Right ventricle myocardium superior (tissue), 1 donor: ENCODE data around the gene CAMK1D. TPM values are rescaled to one million over a fixed set of nuclear protein-coding genes. Genes with fewer than 3 reads are reported as not detected.

Experiments
- ATAC-seq: fragments of 200-7000 bp; cut with Tn5 transposase; one replicate; pipeline ENCODE4 v1.9.1; 2020; ENCODE audit warnings: mild to moderate bottlenecking; ENCODE audit not compliant: poor library complexity
- DNase-seq: peaks from one replicate; pipeline ENCODE4 v3.0.0-alpha.2; 2020
- intact Hi-C: fragments of 100-400 bp; cut with DNase I; formaldehyde crosslinking; loops from one replicate; pipeline ENCODE4 v1.11.2; 2022
- microRNA-seq: library from miRNA; unstranded; fragments of <30 nt; microRNA quantifications from one replicate; pipeline ENCODE4 v1.2.0, GENCODE V29; 2020
- total RNA-seq: library from RNA; stranded (reverse); fragmentation: NEBNext Ultra II Directional; extraction: Animal tissue kit (Norgen Biotek cat#: 25700); gene quantifications from one replicate; pipeline ENCODE4 v1.2.1, GENCODE V29; 2021
- donor health status: DM: no; HTN: yes; CAD: no; lungs with severe emphysema.

CAMK1D gene
- total RNA-seq, 1 donor from 2014 or later = 6.5 TPM

GRCh38 chr10:12874501-12874900 is 525.2 kb downstream of the CAMK1D start:
- intact Hi-C loops = no loop called here
- no peak for ATAC-seq

GRCh38 chr10:12875100-12875499 is 525.8 kb downstream of the CAMK1D start:
- intact Hi-C loops = no loop called here
- ATAC-seq (peak; percentile 43), DNase-seq (no peak)

More at GRCh38 chr10:12874501-12874900, 525.2 kb downstream of the CAMK1D start:
- DNase-seq = no peak

DNA sequence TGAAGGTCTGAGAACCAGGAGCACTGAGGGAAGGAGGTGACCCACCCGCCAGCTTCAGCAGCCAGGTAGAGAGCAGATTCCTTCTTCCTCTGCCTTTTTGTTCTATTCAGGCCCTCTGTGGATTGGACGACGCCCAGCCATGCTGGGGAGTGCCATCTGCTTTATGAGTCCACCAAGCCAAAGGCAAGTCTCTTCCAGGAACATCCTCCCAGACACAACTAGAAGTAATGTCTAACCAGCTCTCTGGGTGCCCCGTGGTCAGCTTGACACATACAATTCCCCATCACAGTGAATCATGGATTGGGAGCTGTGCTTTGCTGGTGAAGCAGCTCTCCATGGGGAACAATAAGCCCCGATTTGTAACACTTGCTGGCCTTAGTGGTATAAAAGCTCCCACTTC is 526.9 kb downstream of the CAMK1D start:
- intact Hi-C loops = no loop called here
- ATAC-seq (no peak), DNase-seq (no peak)

DNA sequence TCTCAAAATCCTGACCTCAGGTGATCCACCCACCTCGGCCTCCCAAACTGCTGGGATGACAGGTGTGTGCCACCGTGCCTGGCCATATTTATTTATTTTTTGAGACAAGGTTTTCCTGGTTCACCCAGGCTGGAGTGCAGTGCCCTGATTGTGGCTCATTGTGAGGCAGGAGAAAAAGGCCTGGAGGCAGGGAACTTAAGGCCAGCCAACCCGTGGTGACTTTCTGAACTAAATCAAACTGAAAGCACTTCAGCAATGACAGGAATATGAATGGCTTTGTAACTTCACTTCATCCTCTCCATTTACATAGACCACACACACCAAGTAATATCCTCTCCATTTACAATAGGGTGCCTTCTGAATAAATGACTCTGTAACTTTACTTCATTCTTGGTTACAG is 527.8 kb downstream of the CAMK1D start:
- ATAC-seq = no peak
- intact Hi-C loops = no loop called here
- no peak for DNase-seq

DNA sequence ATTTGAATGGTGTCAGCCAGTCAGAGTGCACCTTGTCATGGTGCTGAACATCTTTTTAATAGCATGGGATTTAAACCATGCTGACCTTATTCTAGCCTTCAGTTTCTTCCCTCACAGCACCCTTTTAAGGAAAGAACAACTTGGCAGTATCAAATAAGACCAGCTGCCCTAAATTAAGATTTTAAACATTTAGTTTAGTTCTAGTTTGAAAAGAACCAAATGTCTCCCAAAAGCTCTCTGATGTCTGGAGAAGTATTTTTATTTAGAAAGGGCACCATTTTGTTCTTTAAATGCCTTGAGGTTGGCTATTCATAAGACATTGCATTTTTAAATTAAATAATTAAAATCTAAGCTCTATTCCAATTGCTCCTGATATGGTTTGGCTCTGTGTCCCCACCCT is 531.1 kb downstream of the CAMK1D start:
- intact Hi-C loops = no loop called here
- ATAC-seq = no peak
- no peak for DNase-seq

DNA sequence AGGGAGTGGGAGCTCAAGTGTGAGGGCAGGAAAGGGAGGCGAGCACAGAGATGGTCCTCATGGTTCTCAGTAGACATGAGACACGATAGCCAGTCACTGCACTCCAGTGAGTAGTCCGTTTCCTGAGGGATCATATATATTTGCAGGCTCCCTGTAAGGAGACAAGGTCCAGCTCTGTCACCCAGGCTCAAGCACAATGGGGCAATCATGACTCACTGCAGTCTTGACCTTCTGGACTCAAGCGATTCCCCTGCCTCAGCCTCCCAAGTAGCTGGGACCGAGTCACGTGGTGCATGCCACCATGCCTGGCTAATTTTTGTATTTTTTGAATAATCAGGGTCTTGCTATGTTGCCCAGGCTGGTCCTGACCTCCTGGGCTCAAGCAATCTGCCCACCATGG is 535.5 kb downstream of the CAMK1D start:
- ATAC-seq (no peak), DNase-seq (no peak)
- intact Hi-C loops = no loop called here

Small RNA genes lying within 50 kb of the gene (microRNA-seq; reads per million reads assigned to microRNA genes)
- not detected for gene MIR4480
- gene MIR4481 = not detected
- gene MIR548Q = not detected

Other genes with a start within 250 kb of the CAMK1D start
- 9.7 TPM for gene SEC61A2, start 219.9 kb upstream of the CAMK1D start, total RNA-seq
- gene NUDT5, start 153.7 kb upstream of the CAMK1D start, total RNA-seq = 10.0 TPM
- gene CDC123, start 153.4 kb upstream of the CAMK1D start, total RNA-seq = 49.5 TPM